ENCODE data around the gene FER1L5.
"Not testable (repeated sequence)": the region's sequence is repeated elsewhere in the genome, so short reads cannot be mapped to it uniquely, and the experiment has no call there.

FER1L5 gene

GRCh38 chr2:96637385-96638143 lies 5.0 kb upstream of the FER1L5 start:
- DNase-seq, result peak; percentile 90

GRCh38 chr2:96638144-96639121 lies 4.1 kb upstream of the FER1L5 start, which contains the start of gene KANSL3:
Gene KANSL3 (minus strand): TSS chr2:96638312. CDS start chr2:96637135, 1,177 bp downstream.
- DNase-seq, result peak; percentile 97

GRCh38 chr2:96647681-96648080 lies 5.1 kb downstream of the FER1L5 start:
- no peak for DNase-seq

GRCh38 chr2:96648306-96648930 lies 5.9 kb downstream of the FER1L5 start:
- no peak for DNase-seq

- no peak for DNase-seq
Measured at GRCh38 chr2:96649342-96649741, 6.8 kb downstream of the FER1L5 start.

GRCh38 chr2:96651793-96652192 lies 9.2 kb downstream of the FER1L5 start:
- DNase-seq, result no peak

GRCh38 chr2:96654791-96655190 lies 12.2 kb downstream of the FER1L5 start:
- not testable (repeated sequence) for DNase-seq

GRCh38 chr2:96655526-96655925 lies 13.0 kb downstream of the FER1L5 start:
- DNase-seq, result no peak

- no peak for DNase-seq
Measured at GRCh38 chr2:96656540-96656939, 14.0 kb downstream of the FER1L5 start.

- DNase-seq, result no peak
Measured at GRCh38 chr2:96661324-96661723, 18.8 kb downstream of the FER1L5 start.

- DNase-seq, result no peak
Measured at GRCh38 chr2:96662360-96662759, 19.8 kb downstream of the FER1L5 start.

GRCh38 chr2:96663177-96663576 lies 20.6 kb downstream of the FER1L5 start:
- DNase-seq, result no peak

GRCh38 chr2:96663829-96664228 lies 21.3 kb downstream of the FER1L5 start:
- no peak for DNase-seq

GRCh38 chr2:96664366-96664925 lies 21.9 kb downstream of the FER1L5 start:
- DNase-seq, result no peak

- DNase-seq, result no peak
Measured at GRCh38 chr2:96665083-96665569, 22.6 kb downstream of the FER1L5 start.

GRCh38 chr2:96665717-96666116 lies 23.2 kb downstream of the FER1L5 start:
- not testable (repeated sequence) for DNase-seq

GRCh38 chr2:96668771-96669170 lies 26.2 kb downstream of the FER1L5 start:
- DNase-seq, result no peak

GRCh38 chr2:96669539-96670215 lies 27.1 kb downstream of the FER1L5 start:
- DNase-seq, result no peak

- DNase-seq, result no peak
Measured at GRCh38 chr2:96679848-96680247, 37.3 kb downstream of the FER1L5 start.

- DNase-seq, result no peak
Measured at GRCh38 chr2:96680561-96681141, 38.1 kb downstream of the FER1L5 start.

GRCh38 chr2:96681540-96681939 lies 39.0 kb downstream of the FER1L5 start:
- DNase-seq, result no peak

- DNase-seq, result no peak
Measured at GRCh38 chr2:96683307-96683706, 40.7 kb downstream of the FER1L5 start.
